Colon (tissue), 2 donors: ENCODE measurements around the gene CNNM1.

Source experiments
- FAIRE-seq: peaks from 2 replicates; lab custom pipeline; 2012; peaks lifted over from hg19 to GRCh38; lab: Jason Lieb, UNC
- donor health status: control.
- donor health status: control.

Gene CNNM1

GRCh38 chr10:99374526-99374925 lies 45.4 kb downstream of the CNNM1 start:
- no peak for FAIRE-seq

- no peak for FAIRE-seq
Measured at GRCh38 chr10:99374972-99375371, 45.8 kb downstream of the CNNM1 start.

GRCh38 chr10:99375426-99375825 lies 46.3 kb downstream of the CNNM1 start:
- no peak for FAIRE-seq

GRCh38 chr10:99382176-99382575 lies 53.0 kb downstream of the CNNM1 start:
- no peak for FAIRE-seq

- FAIRE-seq, result no peak
Measured at GRCh38 chr10:99387071-99387470, 57.9 kb downstream of the CNNM1 start.

GRCh38 chr10:99387541-99387940 lies 58.4 kb downstream of the CNNM1 start:
- FAIRE-seq, result no peak

- FAIRE-seq, result no peak
Measured at GRCh38 chr10:99389729-99390480, 60.7 kb downstream of the CNNM1 start.

- no peak for FAIRE-seq
Measured at GRCh38 chr10:99391346-99391745, 62.2 kb downstream of the CNNM1 start.

- FAIRE-seq, result no peak
Measured at GRCh38 chr10:99393036-99393435, 63.9 kb downstream of the CNNM1 start.

- FAIRE-seq, result no peak
Measured at GRCh38 chr10:99393683-99394082, 64.5 kb downstream of the CNNM1 start.

- FAIRE-seq, result no peak
Measured at GRCh38 chr10:99394256-99394655, 65.1 kb downstream of the CNNM1 start.

GRCh38 chr10:99394761-99395386 lies 65.7 kb downstream of the CNNM1 start:
- FAIRE-seq, result no peak

- FAIRE-seq, result no peak
Measured at GRCh38 chr10:99395750-99396445, 66.7 kb downstream of the CNNM1 start.

GRCh38 chr10:99396471-99396870 lies 67.3 kb downstream of the CNNM1 start:
- FAIRE-seq, result no peak

- no peak for FAIRE-seq
Measured at GRCh38 chr10:99399664-99400063, 70.5 kb downstream of the CNNM1 start.

GRCh38 chr10:99403674-99404073 lies 74.5 kb downstream of the CNNM1 start:
- no peak for FAIRE-seq

- FAIRE-seq, result no peak
Measured at GRCh38 chr10:99406149-99406548, 77.0 kb downstream of the CNNM1 start.

- FAIRE-seq, result no peak
Measured at GRCh38 chr10:99410146-99410545, 81.0 kb downstream of the CNNM1 start.

GRCh38 chr10:99410876-99411275 lies 81.7 kb downstream of the CNNM1 start:
- FAIRE-seq, result no peak

- no peak for FAIRE-seq
Measured at GRCh38 chr10:99411546-99411945, 82.4 kb downstream of the CNNM1 start.

- FAIRE-seq, result no peak
Measured at GRCh38 chr10:99412099-99412498, 82.9 kb downstream of the CNNM1 start.

GRCh38 chr10:99418910-99419624 lies 89.9 kb downstream of the CNNM1 start:
- FAIRE-seq, result no peak

GRCh38 chr10:99419688-99420087 lies 90.5 kb downstream of the CNNM1 start:
- no peak for FAIRE-seq
